Measurements from ENCODE around the gene MGAT5B. TPM values are rescaled to one million over a fixed set of nuclear protein-coding genes. Genes with fewer than 3 reads are reported as not detected.

Gene MGAT5B
- total and polyA plus RNA-seq, 2 experiments from 2014 or later = 1.6 to 10.0 TPM

DNA sequence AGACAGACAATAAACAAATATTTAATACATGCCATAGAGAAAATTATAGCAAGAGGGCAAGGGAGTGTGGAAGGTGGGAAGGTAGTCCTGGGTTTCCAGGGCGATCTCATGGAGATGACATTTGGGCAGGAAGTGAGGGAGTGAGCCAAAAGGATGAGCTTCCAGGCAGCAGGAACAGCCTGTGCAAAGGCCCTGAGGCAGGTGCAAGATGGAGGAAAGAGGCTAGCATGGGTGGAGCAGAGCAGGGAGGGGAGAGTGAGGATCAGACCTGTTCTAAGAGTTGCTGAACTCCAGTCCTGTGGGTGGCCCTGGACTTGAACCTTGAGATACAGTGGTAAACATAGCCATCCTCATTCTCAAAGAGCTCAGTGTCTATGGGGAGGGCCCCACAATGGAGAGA is 94.7 kb downstream of the MGAT5B start:
- Histone ChIP-seq H3K27ac (ENCODE audit: low read depth) (no peak overlapping the region), H3K79me2 (replicated peaks; ENCODE audit: insufficient read depth) (no peaks in the 10 kb centered on the region; the same call in 1 of the 2 replicates), H4K20me1 (replicated peaks; ENCODE audit: insufficient read depth) (no peaks in the 10 kb centered on the region; the same call in 1 of the 2 replicates), H3K9me2 (ENCODE audit: insufficient read depth) (peaks cover under 1% of the 10 kb centered on the region; the same call in 1 of the 2 replicates), H3K27me3 (ENCODE audit: insufficient read depth) (no peaks in the 10 kb centered on the region), H3K4me3 (no peak overlapping the region), H2AFZ (no peak overlapping the region), H3K36me3 (ENCODE audit: insufficient read depth) (no peaks in the 10 kb centered on the region), H3K4me1 (ENCODE audit: insufficient read depth) (peaks cover 12% of the 10 kb centered on the region), H3K4me2 (no peak overlapping the region), H3F3A (replicated peaks; ENCODE audit: low read depth) (peaks cover 3% of the 10 kb centered on the region; the same call in 1 of the 2 replicates)
- H3K9me3 Mint-ChIP-seq = no peaks in the 10 kb centered on the region
- TF ChIP-seq NANOG (IDR thresholded peaks at IDR 0.05; ENCODE audit: borderline replicate concordance) = no peak
- TF ChIP-seq, protein P1, sequence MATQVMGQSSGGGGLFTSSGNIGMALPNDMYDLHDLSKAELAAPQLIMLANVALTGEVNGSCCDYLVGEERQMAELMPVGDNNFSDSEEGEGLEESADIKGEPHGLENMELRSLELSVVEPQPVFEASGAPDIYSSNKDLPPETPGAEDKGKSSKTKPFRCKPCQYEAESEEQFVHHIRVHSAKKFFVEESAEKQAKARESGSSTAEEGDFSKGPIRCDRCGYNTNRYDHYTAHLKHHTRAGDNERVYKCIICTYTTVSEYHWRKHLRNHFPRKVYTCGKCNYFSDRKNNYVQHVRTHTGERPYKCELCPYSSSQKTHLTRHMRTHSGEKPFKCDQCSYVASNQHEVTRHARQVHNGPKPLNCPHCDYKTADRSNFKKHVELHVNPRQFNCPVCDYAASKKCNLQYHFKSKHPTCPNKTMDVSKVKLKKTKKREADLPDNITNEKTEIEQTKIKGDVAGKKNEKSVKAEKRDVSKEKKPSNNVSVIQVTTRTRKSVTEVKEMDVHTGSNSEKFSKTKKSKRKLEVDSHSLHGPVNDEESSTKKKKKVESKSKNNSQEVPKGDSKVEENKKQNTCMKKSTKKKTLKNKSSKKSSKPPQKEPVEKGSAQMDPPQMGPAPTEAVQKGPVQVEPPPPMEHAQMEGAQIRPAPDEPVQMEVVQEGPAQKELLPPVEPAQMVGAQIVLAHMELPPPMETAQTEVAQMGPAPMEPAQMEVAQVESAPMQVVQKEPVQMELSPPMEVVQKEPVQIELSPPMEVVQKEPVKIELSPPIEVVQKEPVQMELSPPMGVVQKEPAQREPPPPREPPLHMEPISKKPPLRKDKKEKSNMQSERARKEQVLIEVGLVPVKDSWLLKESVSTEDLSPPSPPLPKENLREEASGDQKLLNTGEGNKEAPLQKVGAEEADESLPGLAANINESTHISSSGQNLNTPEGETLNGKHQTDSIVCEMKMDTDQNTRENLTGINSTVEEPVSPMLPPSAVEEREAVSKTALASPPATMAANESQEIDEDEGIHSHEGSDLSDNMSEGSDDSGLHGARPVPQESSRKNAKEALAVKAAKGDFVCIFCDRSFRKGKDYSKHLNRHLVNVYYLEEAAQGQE (IDR thresholded peaks at IDR 0.05; ENCODE audit: unreplicated experiment) = no peak
- TF ChIP-seq JUNB (IDR thresholded peaks at IDR 0.05; ENCODE audit: unreplicated experiment) = no peak
- no peak for TF ChIP-seq EZH2 (IDR thresholded peaks at IDR 0.05; ENCODE audit: low read depth, unreplicated experiment)
- TF ChIP-seq CREB1 (CRISPR knock-in tag; IDR thresholded peaks at IDR 0.05; ENCODE audit: low read depth) = no peak
- no peak for TF ChIP-seq POLR2AphosphoS5 (IDR thresholded peaks at IDR 0.05; ENCODE audit: low read depth)
- no peak for TF ChIP-seq EZH2phosphoT487 (IDR thresholded peaks at IDR 0.05; ENCODE audit: unreplicated experiment)
- no peak for TF ChIP-seq ZNF331 (CRISPR knock-in tag; IDR thresholded peaks at IDR 0.05; ENCODE audit: low read depth)
- no peak for TF ChIP-seq ETS1 (IDR thresholded peaks at IDR 0.05)
- ATAC-seq = no peak
- H3K27ac Mint-ChIP-seq = no peak overlapping the region
- H3K36me3 Mint-ChIP-seq (ENCODE audit: low read depth) = peaks cover 9% of the 10 kb centered on the region; the same call in 2 of the 3 replicates
- no peak overlapping the region for H3K4me3 Mint-ChIP-seq
- DNase-seq (ENCODE audit: low spot score) = no peak
- peaks cover 8% of the 10 kb centered on the region for H3K27me3 Mint-ChIP-seq (ENCODE audit: insufficient read depth, low read depth, poor library complexity)
- H3K4me1 Mint-ChIP-seq = peaks cover 30% of the 10 kb centered on the region

DNA sequence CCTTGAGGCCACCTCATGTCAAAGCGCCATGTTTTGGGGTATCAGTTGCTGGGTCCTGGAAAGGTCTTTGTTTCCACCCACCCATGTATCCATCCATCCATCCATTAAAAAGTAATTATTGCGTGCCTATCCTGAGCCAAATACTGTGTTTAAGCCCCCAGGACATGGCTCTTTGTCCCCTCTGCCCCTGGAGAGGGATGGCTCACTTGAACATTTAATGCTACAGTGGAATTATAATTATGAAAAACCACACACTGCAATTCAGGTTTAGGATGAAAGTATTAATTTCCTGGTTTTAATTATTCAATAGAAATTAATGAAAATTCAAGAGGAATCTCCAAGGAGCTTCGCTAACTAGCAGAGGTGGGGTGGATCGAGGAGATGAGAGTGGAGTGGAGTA is 97.8 kb downstream of the MGAT5B start:
- Histone ChIP-seq H3K27ac (ENCODE audit: low read depth) (no peak overlapping the region), H4K20me1 (replicated peaks; ENCODE audit: insufficient read depth) (no peaks in the 10 kb centered on the region; the same call in 1 of the 2 replicates), H3K4me1 (ENCODE audit: insufficient read depth) (peaks cover 20% of the 10 kb centered on the region; the same call in 1 of the 2 replicates), H2AFZ (no peak overlapping the region), H3K4me2 (no peak overlapping the region), H3K9me2 (ENCODE audit: insufficient read depth) (peaks cover 3% of the 10 kb centered on the region; the same call in 1 of the 2 replicates), H3K79me2 (replicated peaks; ENCODE audit: insufficient read depth) (no peaks in the 10 kb centered on the region; the same call in 1 of the 2 replicates), H3K27me3 (ENCODE audit: insufficient read depth) (no peaks in the 10 kb centered on the region), H3K4me3 (no peak overlapping the region), H3K36me3 (ENCODE audit: insufficient read depth) (no peaks in the 10 kb centered on the region), H3F3A (replicated peaks; ENCODE audit: low read depth) (peaks cover 9% of the 10 kb centered on the region)
- H3K27me3 Mint-ChIP-seq (ENCODE audit: insufficient read depth, low read depth, poor library complexity) = peaks cover 15% of the 10 kb centered on the region
- DNase-seq (ENCODE audit: low spot score) = no peak
- no peaks in the 10 kb centered on the region for H3K9me3 Mint-ChIP-seq
- peaks cover 27% of the 10 kb centered on the region for H3K4me1 Mint-ChIP-seq
- H3K4me3 Mint-ChIP-seq = no peak overlapping the region; the same call in 2 of the 3 replicates
- ATAC-seq = no peak
- peaks cover 9% of the 10 kb centered on the region; the same call in 2 of the 3 replicates for H3K36me3 Mint-ChIP-seq (ENCODE audit: low read depth)
- no peak overlapping the region for H3K27ac Mint-ChIP-seq
- no peak for TF ChIP-seq JUNB (IDR thresholded peaks at IDR 0.05; ENCODE audit: unreplicated experiment)
- TF ChIP-seq CREB1 (CRISPR knock-in tag; IDR thresholded peaks at IDR 0.05; ENCODE audit: low read depth) = no peak
- TF ChIP-seq, protein P2, sequence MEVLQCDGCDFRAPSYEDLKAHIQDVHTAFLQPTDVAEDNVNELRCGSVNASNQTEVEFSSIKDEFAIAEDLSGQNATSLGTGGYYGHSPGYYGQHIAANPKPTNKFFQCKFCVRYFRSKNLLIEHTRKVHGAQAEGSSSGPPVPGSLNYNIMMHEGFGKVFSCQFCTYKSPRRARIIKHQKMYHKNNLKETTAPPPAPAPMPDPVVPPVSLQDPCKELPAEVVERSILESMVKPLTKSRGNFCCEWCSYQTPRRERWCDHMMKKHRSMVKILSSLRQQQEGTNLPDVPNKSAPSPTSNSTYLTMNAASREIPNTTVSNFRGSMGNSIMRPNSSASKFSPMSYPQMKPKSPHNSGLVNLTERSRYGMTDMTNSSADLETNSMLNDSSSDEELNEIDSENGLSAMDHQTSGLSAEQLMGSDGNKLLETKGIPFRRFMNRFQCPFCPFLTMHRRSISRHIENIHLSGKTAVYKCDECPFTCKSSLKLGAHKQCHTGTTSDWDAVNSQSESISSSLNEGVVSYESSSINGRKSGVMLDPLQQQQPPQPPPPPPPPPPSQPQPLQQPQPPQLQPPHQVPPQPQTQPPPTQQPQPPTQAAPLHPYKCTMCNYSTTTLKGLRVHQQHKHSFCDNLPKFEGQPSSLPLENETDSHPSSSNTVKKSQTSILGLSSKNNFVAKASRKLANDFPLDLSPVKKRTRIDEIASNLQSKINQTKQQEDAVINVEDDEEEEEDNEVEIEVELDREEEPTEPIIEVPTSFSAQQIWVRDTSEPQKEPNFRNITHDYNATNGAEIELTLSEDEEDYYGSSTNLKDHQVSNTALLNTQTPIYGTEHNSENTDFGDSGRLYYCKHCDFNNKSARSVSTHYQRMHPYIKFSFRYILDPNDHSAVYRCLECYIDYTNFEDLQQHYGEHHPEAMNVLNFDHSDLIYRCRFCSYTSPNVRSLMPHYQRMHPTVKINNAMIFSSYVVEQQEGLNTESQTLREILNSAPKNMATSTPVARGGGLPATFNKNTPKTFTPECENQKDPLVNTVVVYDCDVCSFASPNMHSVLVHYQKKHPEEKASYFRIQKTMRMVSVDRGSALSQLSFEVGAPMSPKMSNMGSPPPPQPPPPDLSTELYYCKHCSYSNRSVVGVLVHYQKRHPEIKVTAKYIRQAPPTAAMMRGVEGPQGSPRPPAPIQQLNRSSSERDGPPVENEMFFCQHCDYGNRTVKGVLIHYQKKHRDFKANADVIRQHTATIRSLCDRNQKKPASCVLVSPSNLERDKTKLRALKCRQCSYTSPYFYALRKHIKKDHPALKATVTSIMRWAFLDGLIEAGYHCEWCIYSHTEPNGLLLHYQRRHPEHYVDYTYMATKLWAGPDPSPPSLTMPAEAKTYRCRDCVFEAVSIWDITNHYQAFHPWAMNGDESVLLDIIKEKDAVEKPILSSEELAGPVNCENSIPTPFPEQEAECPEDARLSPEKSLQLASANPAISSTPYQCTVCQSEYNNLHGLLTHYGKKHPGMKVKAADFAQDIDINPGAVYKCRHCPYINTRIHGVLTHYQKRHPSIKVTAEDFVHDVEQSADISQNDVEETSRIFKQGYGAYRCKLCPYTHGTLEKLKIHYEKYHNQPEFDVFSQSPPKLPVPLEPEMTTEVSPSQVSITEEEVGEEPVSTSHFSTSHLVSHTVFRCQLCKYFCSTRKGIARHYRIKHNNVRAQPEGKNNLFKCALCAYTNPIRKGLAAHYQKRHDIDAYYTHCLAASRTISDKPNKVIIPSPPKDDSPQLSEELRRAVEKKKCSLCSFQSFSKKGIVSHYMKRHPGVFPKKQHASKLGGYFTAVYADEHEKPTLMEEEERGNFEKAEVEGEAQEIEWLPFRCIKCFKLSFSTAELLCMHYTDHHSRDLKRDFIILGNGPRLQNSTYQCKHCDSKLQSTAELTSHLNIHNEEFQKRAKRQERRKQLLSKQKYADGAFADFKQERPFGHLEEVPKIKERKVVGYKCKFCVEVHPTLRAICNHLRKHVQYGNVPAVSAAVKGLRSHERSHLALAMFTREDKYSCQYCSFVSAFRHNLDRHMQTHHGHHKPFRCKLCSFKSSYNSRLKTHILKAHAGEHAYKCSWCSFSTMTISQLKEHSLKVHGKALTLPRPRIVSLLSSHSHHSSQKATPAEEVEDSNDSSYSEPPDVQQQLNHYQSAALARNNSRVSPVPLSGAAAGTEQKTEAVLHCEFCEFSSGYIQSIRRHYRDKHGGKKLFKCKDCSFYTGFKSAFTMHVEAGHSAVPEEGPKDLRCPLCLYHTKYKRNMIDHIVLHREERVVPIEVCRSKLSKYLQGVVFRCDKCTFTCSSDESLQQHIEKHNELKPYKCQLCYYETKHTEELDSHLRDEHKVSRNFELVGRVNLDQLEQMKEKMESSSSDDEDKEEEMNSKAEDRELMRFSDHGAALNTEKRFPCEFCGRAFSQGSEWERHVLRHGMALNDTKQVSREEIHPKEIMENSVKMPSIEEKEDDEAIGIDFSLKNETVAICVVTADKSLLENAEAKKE (CRISPR knock-in tag; IDR thresholded peaks at IDR 0.05) = no peak
- TF ChIP-seq POLR2AphosphoS5 (IDR thresholded peaks at IDR 0.05; ENCODE audit: low read depth) = no peak
- no peak for TF ChIP-seq EZH2phosphoT487 (IDR thresholded peaks at IDR 0.05; ENCODE audit: unreplicated experiment)
- no peak for TF ChIP-seq ZNF331 (CRISPR knock-in tag; IDR thresholded peaks at IDR 0.05; ENCODE audit: low read depth)
- TF ChIP-seq ZNF114 (CRISPR knock-in tag; IDR thresholded peaks at IDR 0.05) = no peak
